ENCODE data around the gene ITPKC.
"Not testable (repeated sequence)": the region's sequence is repeated elsewhere in the genome, so short reads cannot be mapped to it uniquely, and the experiment has no call there.

- not testable (repeated sequence) for TF ChIP-seq YY1 (IDR thresholded peaks at IDR 0.05; ENCODE audit: insufficient read depth, insufficient read length); ZNF274 (IDR thresholded peaks at IDR 0.05; ENCODE audit: low read depth, low read length); SUZ12 (IDR thresholded peaks at IDR 0.05; ENCODE audit: extremely low read depth, insufficient read depth, insufficient read length)
These were observed 54.4 kb downstream of the ITPKC start for GRCh38 chr19:40771101-40771862.
